K562 (cell line): Measurements from ENCODE around the gene MTHFSD. TPM values are rescaled to one million over a fixed set of nuclear protein-coding genes. Genes with fewer than 3 reads are reported as not detected.

Experiments
- ATAC-seq: fragments of 200-7000 bp; cut with Tn5 transposase; 3 replicates; pipeline ENCODE4 v1.9.1; 2020; ENCODE audit warnings: moderate library complexity
- BruUV-seq: library from RNA; stranded (reverse); fragments of 400-500 nt; replicated peaks from 2 replicates; lab custom pipeline; 2021; lab: Mats Ljungman, UMichigan
- CTCF ChIA-PET: fragments of 300-600 bp; formaldehyde crosslinking; extraction: SDS; loops from one replicate; lab custom pipeline; 2021; ENCODE audit warnings: low intra/inter-chr PET ratio; lab: Yijun Ruan, JAX
- POLR2A ChIA-PET: fragments of 300-600, 350-650 bp; sonication (Branson Sonifier 250); formaldehyde crosslinking; extraction: SDS; loops from one replicate; lab custom pipeline; 2021; ENCODE audit warnings: antibody characterized with exemption, inconsistent platforms; lab: Yijun Ruan, JAX
- DNase-seq, 4 experiments: peaks; one replicate each; pipeline versions ENCODE4 v3.0.0 to v3.0.0-alpha.2; 2011 to 2018; ENCODE audit warnings: low spot score in 3 of 4, mixed read lengths in 3 of 4; ENCODE audit errors: extremely low read depth in 1 of 4
- FAIRE-seq: peaks from 2 replicates; lab custom pipeline; 2011; peaks lifted over from hg19 to GRCh38; lab: Jason Lieb, UNC
- H2AFZ ChIP-seq: 2 replicates; pipeline ENCODE4 v1.6.0; 2011; ENCODE audit warnings: low read depth, low read length, control low read depth, inconsistent platforms
- H3K27ac ChIP-seq: fragments of 200-600 bp; 3 replicates; pipeline ENCODE4 v1.8.0; 2011; ENCODE audit warnings: low read depth, mild to moderate bottlenecking, control low read depth, inconsistent platforms, low read length, moderate library complexity, mixed read lengths; ENCODE audit errors: extremely low read depth
- H3K27me3 ChIP-seq, 2 experiments: fragments of 300-600 bp in 1 of 2; 2 replicates in 1 of 2; 3 replicates in 1 of 2; pipeline versions ENCODE4 v1.6.0 to v1.8.0; 2011; ENCODE audit warnings: inconsistent platforms in 2 of 2, low read length in 2 of 2, mild to moderate bottlenecking in 1 of 2, mixed read lengths in 1 of 2, moderate library complexity in 1 of 2; ENCODE audit not compliant: control insufficient read depth in 2 of 2, insufficient read depth in 2 of 2
- H3K36me3 ChIP-seq: fragments of 300-600 bp; 3 replicates; pipeline ENCODE4 v1.8.0; 2011; ENCODE audit warnings: mild to moderate bottlenecking, low read length, inconsistent platforms; ENCODE audit not compliant: control insufficient read depth, insufficient read depth
- H3K4me1 ChIP-seq, 2 experiments: fragments of 200-600 bp in 1 of 2; replicated peaks in 1 of 2; 2 replicates in 1 of 2; 3 replicates in 1 of 2; pipeline versions ENCODE4 v1.5.1 to v1.8.0; 2011; ENCODE audit warnings: inconsistent platforms in 2 of 2, low read length in 2 of 2, mild to moderate bottlenecking in 1 of 2, mixed read lengths in 1 of 2, moderate library complexity in 1 of 2; ENCODE audit not compliant: control insufficient read depth in 2 of 2, insufficient read depth in 2 of 2
- H3K4me2 ChIP-seq: 2 replicates; pipeline ENCODE4 v1.6.1; 2011; ENCODE audit warnings: low read length, control low read depth, inconsistent platforms, mixed read lengths; ENCODE audit not compliant: insufficient read depth
- H3K4me3 ChIP-seq: fragments of 200-600 bp; sonication (generic), shearing (Covaris generic); 2 replicates; pipeline ENCODE4 v1.5.1; 2016; ENCODE audit warnings: control low read depth, inconsistent platforms
- H3K79me2 ChIP-seq: fragments of 200-600 bp; 3 replicates; pipeline ENCODE4 v1.8.0; 2011; ENCODE audit warnings: low read length, inconsistent platforms; ENCODE audit not compliant: control insufficient read depth, insufficient read depth
- H3K9ac ChIP-seq, 2 experiments: 2 replicates each; pipeline versions ENCODE4 v1.6.0 to v1.6.1; 2011; ENCODE audit warnings: low read depth in 2 of 2, low read length in 2 of 2, control low read depth in 1 of 2, inconsistent platforms in 1 of 2, mild to moderate bottlenecking in 1 of 2, mixed read lengths in 1 of 2; ENCODE audit not compliant: insufficient read depth in 1 of 2
- H3K9me1 ChIP-seq: one replicate; pipeline ENCODE4 v1.6.0; 2011; ENCODE audit warnings: inconsistent platforms, mild to moderate bottlenecking, low read length, moderate library complexity; ENCODE audit not compliant: control insufficient read depth, insufficient read depth
- H3K9me3 ChIP-seq: replicated peaks from 2 replicates; pipeline ENCODE4 v1.5.1; 2011; ENCODE audit warnings: low read depth, low read length, inconsistent platforms; ENCODE audit not compliant: control insufficient read depth, insufficient read depth
- H4K20me1 ChIP-seq: replicated peaks from 2 replicates; pipeline ENCODE4 v1.6.1; 2011; ENCODE audit warnings: low read length, inconsistent platforms, mixed read lengths; ENCODE audit not compliant: control insufficient read depth, insufficient read depth
- MAZ ChIP-seq, 2 experiments: fragments of 450-650 bp in 1 of 2; sonication (generic) in 1 of 2; formaldehyde crosslinking; IDR thresholded peaks in 1 of 2; conservative IDR thresholded peaks in 1 of 2; 2 replicates each; pipeline versions ENCODE4 v1.4.0 to v1.5.0; 2020; ENCODE audit warnings: mild to moderate bottlenecking in 1 of 2, missing genetic modification reagents in 1 of 2
- ZNF324 ChIP-seq: fragments of 250-450 bp; sonication (Bioruptor Pico); IDR thresholded peaks from 2 replicates; pipeline ENCODE4 v1.4.0; 2020; ENCODE audit warnings: mild to moderate bottlenecking
- ZNF740 ChIP-seq, 3 experiments: fragments of 200-800 bp in 1 of 3; sonication (Bioruptor generic) in 1 of 3; sonication (generic) in 1 of 3; formaldehyde crosslinking in 1 of 3; IDR thresholded peaks; 2 replicates each; pipeline versions ENCODE4 v1.6.1 to v1.8.0; 2016 to 2022; ENCODE audit warnings: mild to moderate bottlenecking in 2 of 3, missing compliant biosample characterization in 2 of 3, missing genetic modification characterization in 2 of 3, missing genetic modification reagents in 1 of 3
- WGBS: fragments of 100-300 bp; shearing (Covaris generic); methylation state at CpG from one replicate; pipeline ENCODE4 v1.1.6; 2016; ENCODE audit warnings: low coverage, mixed read lengths; ENCODE audit not compliant: insufficient coverage; ENCODE audit errors: missing lambda C conversion rate; 5-methylcytosine and 5-hydroxymethylcytosine counted together
- in situ Hi-C: fragments of 300-500 bp; cut with MboI; formaldehyde crosslinking; loops from 4 replicates; pipeline ENCODE4 v1.15.0; 2018; ENCODE audit warnings: inconsistent platforms, mixed read lengths
- intact Hi-C: fragments of 100-400 bp; cut with micrococcal nuclease; formaldehyde crosslinking; loops from 2 replicates; pipeline ENCODE4 v1.14.2; 2022
- polyA plus RNA-seq, 8 experiments: library from polyadenylated mRNA; depleted of rRNA in 4 of 8; stranded (reverse) in 5 of 8; unstranded in 3 of 8; fragments of >200 nt; fragmentation: Nextera tagmentation in 2 of 8; fragmentation: Illumina TruSeq in 1 of 8; extraction: Ambion mirVana in 2 of 8; extraction: Trizol in 1 of 8; gene quantifications; 2 replicates each; pipeline versions ENCODE4 v1.2.1 to v1.2.3, GENCODE V29; 2011 to 2014; ENCODE audit warnings: inconsistent platforms in 1 of 8, missing spikeins in 1 of 8
- total RNA-seq, 7 experiments: library from RNA; depleted of rRNA in 6 of 7; stranded (reverse); fragments of >200 nt in 6 of 7; fragmentation: Illumina TruSeq in 2 of 7; extraction: Trizol in 2 of 7; gene quantifications; 2 replicates each; pipeline versions ENCODE4 v1.2.1 to v1.2.3, GENCODE V29; 2011 to 2021; ENCODE audit warnings: low replicate concordance in 1 of 7

Gene MTHFSD
- total and polyA plus RNA-seq, 9 of the 15 experiments (the other 6 are each of a cell fraction or from before 2014, with no cell fraction given): 3.2 to 20.2 (median 12.0) TPM

- Histone ChIP-seq H3K4me3 (no peak overlapping the region), H3K9me1 (no peaks in the 10 kb centered on the region), H4K20me1 (0 out of 2 replicates have a peak, but pooled peaks cover 4% of the 10 kb centered on the region), H3K9me3 (no peaks in the 10 kb centered on the region), H3K9ac (no peak overlapping the region), H3K27me3 (peaks cover 33 to 53% of the 10 kb centered on the region in 2 experiments), H3K27ac (no peak overlapping the region), H3K4me1 (peaks cover 0 to 15% of the 10 kb centered on the region in 2 experiments; a peak in 3 of 5 replicates), H3K4me2 (no peak overlapping the region), H3K36me3 (no peaks in the 10 kb centered on the region), H3K79me2 (no peaks in the 10 kb centered on the region), H2AFZ (no peak overlapping the region)
- intact Hi-C loops: no loop called here
- in situ Hi-C loops: no loop called here
- FAIRE-seq (no peak), DNase-seq (no peak), ATAC-seq (no peak)
- CTCF ChIA-PET: no interaction called here
- no TSS peak for BruUV-seq
- 5% methylated on average over 7 of the region's 9 CpGs for WGBS
- TF ChIP-seq MAZ (CRISPR knock-in tag; conservative IDR thresholded peaks at IDR 0.05 in 1 of 2, IDR thresholded peaks at IDR 0.05 in 1 of 2) (no peak), ZNF324 (no peak), ZNF740 (CRISPR knock-in tag; IDR thresholded peaks at IDR 0.05) (no peak), ZNF740 (tag; IDR thresholded peaks at IDR 0.05) (no peak)
- POLR2A ChIA-PET: interaction anchor here (0.6 kb wide), 1 partner anchor 56 kb away, joined by 3 read pairs; no protein-coding TSS in a partner anchor
Measured at GRCh38 chr16:86580791-86581170, 25.7 kb upstream of the MTHFSD start.
